Measurements from ENCODE around the gene RTN4IP1.
A peak's percentile ranks its signal among the peaks of the same experiment; 100 is the strongest.

Gene RTN4IP1

DNA sequence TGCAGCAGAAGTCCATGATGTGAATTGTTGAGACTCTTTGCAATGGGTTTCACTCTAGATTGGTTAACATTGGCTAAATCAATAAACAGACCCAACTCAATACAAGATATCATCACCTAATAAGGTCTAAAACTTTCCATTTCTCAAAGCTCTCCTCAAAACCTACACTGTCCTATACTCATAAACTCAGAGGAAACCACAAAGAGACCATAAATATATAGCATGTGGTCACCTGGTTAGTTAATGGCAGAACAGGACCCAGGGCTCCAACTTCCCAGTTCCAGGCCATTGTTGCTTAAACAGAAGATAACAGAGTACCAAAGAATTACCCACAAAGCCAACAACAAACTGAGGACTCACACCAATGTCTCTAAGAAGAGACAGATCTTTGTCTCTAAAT, 12.0 kb downstream of the RTN4IP1 start:
- Histone ChIP-seq H2AFZ (ENCODE audit: low read depth, low read length, severe bottlenecking) (no peak overlapping the region), H3K9me2 (replicated peaks; ENCODE audit: insufficient read depth, low read length) (no peaks in the 10 kb centered on the region), H3K4me3 (ENCODE audit: insufficient read depth, low read length, poor library complexity, severe bottlenecking) (no peak overlapping the region), H3F3A (ENCODE audit: insufficient read depth) (peaks cover 8% of the 10 kb centered on the region; the same call in 1 of the 2 replicates), H3K9ac (ENCODE audit: low read length) (no peak overlapping the region), H4K20me1 (ENCODE audit: low read depth, low read length) (no peaks in the 10 kb centered on the region), H3K27ac (ENCODE audit: low read depth, low read length) (peak overlapping the region; percentile 37), H3K36me3 (ENCODE audit: low read length) (peaks cover 18% of the 10 kb centered on the region; the same call in 1 of the 2 replicates), H3K4me2 (ENCODE audit: low read depth, low read length, poor library complexity, severe bottlenecking) (peak overlapping the region; percentile 12), H3K27me3 (ENCODE audit: low read length) (no peaks in the 10 kb centered on the region), H3K9me3 (ENCODE audit: insufficient read depth, low read length) (no peaks in the 10 kb centered on the region), H3K79me2 (ENCODE audit: insufficient read depth, low read length) (no peaks in the 10 kb centered on the region)
- no peak for TF ChIP-seq EZH2phosphoT487 (conservative IDR thresholded peaks at IDR 0.05; ENCODE audit: low read length)
- TF ChIP-seq, protein P1, sequence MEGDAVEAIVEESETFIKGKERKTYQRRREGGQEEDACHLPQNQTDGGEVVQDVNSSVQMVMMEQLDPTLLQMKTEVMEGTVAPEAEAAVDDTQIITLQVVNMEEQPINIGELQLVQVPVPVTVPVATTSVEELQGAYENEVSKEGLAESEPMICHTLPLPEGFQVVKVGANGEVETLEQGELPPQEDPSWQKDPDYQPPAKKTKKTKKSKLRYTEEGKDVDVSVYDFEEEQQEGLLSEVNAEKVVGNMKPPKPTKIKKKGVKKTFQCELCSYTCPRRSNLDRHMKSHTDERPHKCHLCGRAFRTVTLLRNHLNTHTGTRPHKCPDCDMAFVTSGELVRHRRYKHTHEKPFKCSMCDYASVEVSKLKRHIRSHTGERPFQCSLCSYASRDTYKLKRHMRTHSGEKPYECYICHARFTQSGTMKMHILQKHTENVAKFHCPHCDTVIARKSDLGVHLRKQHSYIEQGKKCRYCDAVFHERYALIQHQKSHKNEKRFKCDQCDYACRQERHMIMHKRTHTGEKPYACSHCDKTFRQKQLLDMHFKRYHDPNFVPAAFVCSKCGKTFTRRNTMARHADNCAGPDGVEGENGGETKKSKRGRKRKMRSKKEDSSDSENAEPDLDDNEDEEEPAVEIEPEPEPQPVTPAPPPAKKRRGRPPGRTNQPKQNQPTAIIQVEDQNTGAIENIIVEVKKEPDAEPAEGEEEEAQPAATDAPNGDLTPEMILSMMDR (IDR thresholded peaks at IDR 0.05; ENCODE audit: insufficient read depth, low read length, poor library complexity, severe bottlenecking), result no peak

DNA sequence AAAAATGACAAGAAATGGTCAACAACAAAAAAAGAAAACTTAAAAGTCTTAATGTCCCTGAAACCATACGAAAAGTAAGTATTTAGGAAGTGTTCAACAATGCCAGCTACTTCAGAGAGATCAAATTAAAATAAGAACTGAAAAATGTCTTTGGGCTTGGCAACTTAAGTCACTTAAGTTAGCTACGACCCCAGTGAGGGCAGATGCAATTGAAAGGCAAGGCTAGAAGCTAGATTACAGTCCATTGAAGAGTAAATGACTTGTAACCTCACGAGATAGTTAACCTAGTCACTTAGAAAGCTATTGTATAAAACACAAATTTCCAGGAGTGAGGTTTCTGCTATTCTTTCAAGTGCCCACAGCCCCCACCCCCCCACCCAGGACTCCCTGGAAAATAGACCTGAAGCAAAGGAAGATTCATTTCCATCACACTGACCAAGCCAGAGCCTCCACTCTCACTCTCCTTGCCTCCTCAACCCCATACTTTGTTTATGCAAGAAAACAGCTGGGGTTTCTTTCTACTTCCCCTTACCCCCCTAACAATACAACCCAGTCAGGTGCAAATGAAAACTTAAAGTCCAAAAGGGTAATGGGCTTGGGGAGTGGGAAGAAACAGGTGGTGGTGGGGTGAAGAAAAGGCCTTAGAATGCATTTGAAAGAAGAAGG, 14.6 kb downstream of the RTN4IP1 start:
- H3K9me3 ChIP-seq (ENCODE audit: insufficient read depth, low read length), result no peaks in the 10 kb centered on the region
- peak overlapping the region; percentile 23 for H3K4me2 ChIP-seq (ENCODE audit: low read depth, low read length, poor library complexity, severe bottlenecking)
- no peaks in the 10 kb centered on the region for H3K9me2 ChIP-seq (replicated peaks; ENCODE audit: insufficient read depth, low read length)
- H3K4me3 ChIP-seq (ENCODE audit: insufficient read depth, low read length, poor library complexity, severe bottlenecking), result no peak overlapping the region
- no peak overlapping the region for H3K9ac ChIP-seq (ENCODE audit: low read length)
- no peaks in the 10 kb centered on the region; the same call in 1 of the 2 replicates for H3F3A ChIP-seq (ENCODE audit: insufficient read depth)
- H3K79me2 ChIP-seq (ENCODE audit: insufficient read depth, low read length), result no peaks in the 10 kb centered on the region
- H4K20me1 ChIP-seq (ENCODE audit: low read depth, low read length), result no peaks in the 10 kb centered on the region
- TF ChIP-seq, protein P1 (IDR thresholded peaks at IDR 0.05; ENCODE audit: insufficient read depth, low read length, poor library complexity, severe bottlenecking), result no peak
- TF ChIP-seq EZH2phosphoT487 (conservative IDR thresholded peaks at IDR 0.05; ENCODE audit: low read length), result no peak
- no peak overlapping the region for H2AFZ ChIP-seq (ENCODE audit: low read depth, low read length, severe bottlenecking)
- no peaks in the 10 kb centered on the region for H3K27me3 ChIP-seq (ENCODE audit: low read length)
- H3K36me3 ChIP-seq (ENCODE audit: low read length), result peaks cover 17% of the 10 kb centered on the region; the same call in 1 of the 2 replicates
- H3K27ac ChIP-seq (ENCODE audit: low read depth, low read length), result peak overlapping the region; percentile 35

DNA sequence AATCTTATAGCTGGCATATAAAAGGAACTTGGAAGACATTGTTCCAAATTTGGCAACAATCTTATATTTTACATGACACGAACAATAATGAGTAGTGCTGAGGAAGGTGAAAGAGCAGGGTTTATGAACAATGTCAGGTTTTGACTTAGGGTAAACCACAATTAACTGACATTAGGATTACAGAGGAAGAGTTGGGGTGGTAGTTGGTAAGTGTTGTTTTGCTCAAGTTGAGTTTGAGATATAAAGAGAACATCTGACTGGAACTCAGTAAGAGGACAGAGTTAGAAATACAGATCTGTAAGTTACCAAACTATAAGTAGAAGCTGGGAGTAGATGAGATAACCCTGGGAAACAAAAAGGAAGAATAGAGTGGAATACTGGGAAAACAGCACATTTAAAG, 15.1 kb downstream of the RTN4IP1 start:
- H3K79me2 ChIP-seq (ENCODE audit: insufficient read depth, low read length), result no peaks in the 10 kb centered on the region

More for the DNA sequence above, 15.1 kb downstream of the RTN4IP1 start:
- H3K4me3 ChIP-seq (ENCODE audit: insufficient read depth, low read length, poor library complexity, severe bottlenecking), result no peak overlapping the region
- H3K27me3 ChIP-seq (ENCODE audit: low read length), result no peaks in the 10 kb centered on the region
- no peaks in the 10 kb centered on the region; the same call in 1 of the 2 replicates for H3F3A ChIP-seq (ENCODE audit: insufficient read depth)
- no peak for TF ChIP-seq EZH2phosphoT487 (conservative IDR thresholded peaks at IDR 0.05; ENCODE audit: low read length)
- TF ChIP-seq, protein P1 (IDR thresholded peaks at IDR 0.05; ENCODE audit: insufficient read depth, low read length, poor library complexity, severe bottlenecking), result no peak
- peaks cover 17% of the 10 kb centered on the region; the same call in 1 of the 2 replicates for H3K36me3 ChIP-seq (ENCODE audit: low read length)
- H3K4me2 ChIP-seq (ENCODE audit: low read depth, low read length, poor library complexity, severe bottlenecking), result peak overlapping the region; percentile 23
- no peak overlapping the region for H3K9ac ChIP-seq (ENCODE audit: low read length)
- H3K9me2 ChIP-seq (replicated peaks; ENCODE audit: insufficient read depth, low read length), result no peaks in the 10 kb centered on the region
- H2AFZ ChIP-seq (ENCODE audit: low read depth, low read length, severe bottlenecking), result no peak overlapping the region
- peak overlapping the region; percentile 35 for H3K27ac ChIP-seq (ENCODE audit: low read depth, low read length)
- H4K20me1 ChIP-seq (ENCODE audit: low read depth, low read length), result no peaks in the 10 kb centered on the region
- no peaks in the 10 kb centered on the region for H3K9me3 ChIP-seq (ENCODE audit: insufficient read depth, low read length)

All from SU-DHL-6 (cell line).